Thyroid gland (tissue), 4 donors: ENCODE data around the gene LDLRAD3. TPM values are rescaled to one million over a fixed set of nuclear protein-coding genes. Genes with fewer than 3 reads are reported as not detected.
A peak's percentile ranks its signal among the peaks of the same experiment; 100 is the strongest.

Experiments
- DNase-seq, 2 donors: peaks; one replicate each; pipeline ENCODE4 v3.0.0-alpha.2; 2019
- H3K27ac ChIP-seq, 3 donors: fragments of 200-600 bp; sonication (generic); 1 replicate in 2 of 3; 2 replicates in 1 of 3; pipeline ENCODE4 v1.5.1; 2016 to 2019; ENCODE audit warnings: mild to moderate bottlenecking in 1 of 3, moderate library complexity in 1 of 3
- H3K27me3 ChIP-seq: fragments of 200-600 bp; sonication (generic); one replicate; pipeline ENCODE4 v1.5.1; 2019
- H3K36me3 ChIP-seq, 2 donors: fragments of 200-600 bp; sonication (generic); one replicate each; pipeline ENCODE4 v1.5.1; 2016 to 2019
- H3K4me1 ChIP-seq, 2 donors: fragments of 200-600 bp; sonication (generic); one replicate each; pipeline ENCODE4 v1.5.1; 2017 to 2019
- H3K4me3 ChIP-seq, 3 donors: fragments of 200-600 bp; sonication (generic); replicated peaks in 1 of 3; 1 replicate in 2 of 3; 2 replicates in 1 of 3; pipeline ENCODE4 v1.5.1; 2016; ENCODE audit warnings: mild to moderate bottlenecking in 1 of 3
- H3K9me3 ChIP-seq: fragments of 200-600 bp; sonication (generic); one replicate; pipeline ENCODE4 v1.5.1; 2017
- POLR2A ChIP-seq, 2 donors: fragments of 450-650 bp; IDR thresholded peaks; one replicate each; pipeline ENCODE4 v1.6.1; 2017; ENCODE audit warnings: antibody characterized with exemption in 2 of 2, mild to moderate bottlenecking in 2 of 2, moderate library complexity in 1 of 2
- whole genome bisulfite sequencing, 2 donors: methylation state at CpG; one replicate each; pipeline ENCODE4 v1.1.5; 2017; 5-methylcytosine and 5-hydroxymethylcytosine counted together
- intact Hi-C: fragments of 100-400 bp; cut with DNase I; formaldehyde crosslinking; loops from one replicate; pipeline ENCODE4 v1.15.1; 2023
- total RNA-seq, 4 donors: library from RNA; depleted of rRNA; stranded (reverse); fragments of >200 nt; gene quantifications; one replicate each; pipeline ENCODE4 v1.2.3, GENCODE V29; 2016
- TF ChIP-seq, protein P1 (sequence below), 6 experiments: fragments of 200-600 bp in 3 of 6; fragments of 450-650 bp in 3 of 6; sonication (generic) in 3 of 6; IDR thresholded peaks; one replicate each; pipeline ENCODE4 v1.5.1; 2016 to 2019; ENCODE audit warnings: antibody characterized with exemption in 6 of 6, mild to moderate bottlenecking in 2 of 6, inconsistent platforms in 1 of 6, moderate library complexity in 1 of 6

The LDLRAD3 gene
- 1 to 10 TPM; 3.6 to 9.3 (median 6.2) TPM for total RNA-seq

DNA sequence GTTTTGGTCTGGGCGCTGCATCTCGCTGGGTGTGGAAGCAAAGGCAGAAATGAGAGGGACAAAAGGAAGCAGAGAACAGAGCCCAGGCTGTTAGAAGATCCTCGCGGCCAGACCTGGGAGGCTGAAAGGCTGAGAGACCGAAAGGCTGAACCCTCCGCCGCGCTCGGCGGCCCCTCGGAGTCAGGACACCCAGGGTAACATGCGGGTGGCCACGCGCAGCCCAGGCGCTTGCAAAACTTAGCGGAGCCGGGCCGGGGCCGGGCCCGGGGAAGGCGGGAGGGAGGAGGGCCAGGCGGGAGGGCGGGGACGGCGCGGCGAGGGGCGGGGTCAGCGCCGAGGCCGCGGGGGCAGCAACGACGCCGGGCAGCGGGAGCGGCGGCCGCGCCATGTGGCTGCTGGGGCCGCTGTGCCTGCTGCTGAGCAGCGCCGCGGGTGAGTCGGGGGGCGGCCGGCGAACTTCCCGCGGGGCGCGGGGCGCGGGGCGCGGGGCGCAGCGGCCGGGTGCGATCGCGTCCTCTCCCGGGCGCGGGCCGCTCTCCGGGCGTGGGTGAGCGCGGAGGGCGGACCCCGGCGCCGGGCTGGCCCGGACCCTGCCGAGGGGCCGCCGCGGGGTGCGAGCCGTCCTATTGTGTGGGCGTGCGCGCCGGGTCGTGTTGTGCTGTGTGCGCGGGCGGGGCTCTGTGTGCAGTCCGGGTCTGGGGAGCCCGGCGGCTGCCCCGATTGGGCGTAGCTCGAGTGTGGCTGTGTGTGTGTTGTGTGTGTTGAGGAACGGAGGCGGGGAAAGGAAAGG lies at the start of gene LDLRAD3:
Gene LDLRAD3 (plus strand): TSS at position 350 of the 790 bp plus-strand sequence. CDS start 37 bp downstream, at position 387.
- peak within 1 kb of the TSS; percentile 34 to 51 (median 50) for H3K4me3 ChIP-seq
- DNase-seq, result peak; percentile 64 to 77
- H3K27me3 ChIP-seq, result no peaks in the 10 kb centered on the region
- H3K36me3 ChIP-seq, result no peaks in the 10 kb centered on the region
- H3K27ac ChIP-seq, result peak within 1 kb of the TSS in 2 of 3 donors; percentile 12 to 46
- WGBS, 2 donors, result 1 to 2% methylated on average over 26 to 39 of the region's 97 CpGs
- intact Hi-C loops, result no loop called here
- H3K4me1 ChIP-seq, result peaks cover 3 to 9% of the 10 kb centered on the region in 2 donors
- H3K9me3 ChIP-seq, result no peaks in the 10 kb centered on the region
- TF ChIP-seq, protein P1, sequence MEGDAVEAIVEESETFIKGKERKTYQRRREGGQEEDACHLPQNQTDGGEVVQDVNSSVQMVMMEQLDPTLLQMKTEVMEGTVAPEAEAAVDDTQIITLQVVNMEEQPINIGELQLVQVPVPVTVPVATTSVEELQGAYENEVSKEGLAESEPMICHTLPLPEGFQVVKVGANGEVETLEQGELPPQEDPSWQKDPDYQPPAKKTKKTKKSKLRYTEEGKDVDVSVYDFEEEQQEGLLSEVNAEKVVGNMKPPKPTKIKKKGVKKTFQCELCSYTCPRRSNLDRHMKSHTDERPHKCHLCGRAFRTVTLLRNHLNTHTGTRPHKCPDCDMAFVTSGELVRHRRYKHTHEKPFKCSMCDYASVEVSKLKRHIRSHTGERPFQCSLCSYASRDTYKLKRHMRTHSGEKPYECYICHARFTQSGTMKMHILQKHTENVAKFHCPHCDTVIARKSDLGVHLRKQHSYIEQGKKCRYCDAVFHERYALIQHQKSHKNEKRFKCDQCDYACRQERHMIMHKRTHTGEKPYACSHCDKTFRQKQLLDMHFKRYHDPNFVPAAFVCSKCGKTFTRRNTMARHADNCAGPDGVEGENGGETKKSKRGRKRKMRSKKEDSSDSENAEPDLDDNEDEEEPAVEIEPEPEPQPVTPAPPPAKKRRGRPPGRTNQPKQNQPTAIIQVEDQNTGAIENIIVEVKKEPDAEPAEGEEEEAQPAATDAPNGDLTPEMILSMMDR (IDR thresholded peaks at IDR 0.05), result no peak
- no peak for TF ChIP-seq POLR2A (IDR thresholded peaks at IDR 0.05)

DNA sequence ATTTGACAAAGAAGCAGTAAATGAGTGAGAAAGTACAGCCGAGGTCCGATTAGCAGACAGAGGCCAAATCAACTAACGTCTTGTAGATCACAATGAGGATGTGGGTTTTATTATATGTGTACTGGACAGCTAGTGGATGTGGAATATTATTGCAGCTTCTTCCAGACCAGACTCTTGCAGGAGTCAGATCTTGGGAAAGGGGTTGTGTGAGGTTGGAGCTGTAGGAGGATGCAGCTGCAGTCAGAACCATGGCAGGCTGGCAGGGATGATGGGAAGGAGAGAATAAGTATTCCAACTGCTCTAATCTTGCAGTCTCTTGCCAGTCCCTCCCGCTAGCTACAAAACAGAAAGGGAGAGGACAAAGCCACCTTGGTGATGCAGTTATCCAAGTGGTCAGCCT lies 46.8 kb upstream of the LDLRAD3 start:
- intact Hi-C loops, result no loop called here
- H3K9me3 ChIP-seq, result no peaks in the 10 kb centered on the region
- H3K27me3 ChIP-seq, result no peaks in the 10 kb centered on the region
- TF ChIP-seq POLR2A (IDR thresholded peaks at IDR 0.05), result no peak
- TF ChIP-seq, protein P1 (IDR thresholded peaks at IDR 0.05), result no peak
- no peak overlapping the region for H3K27ac ChIP-seq
- 80 to 85% methylated on average over 4 of the region's 4 CpGs for WGBS, 2 donors
- no peak overlapping the region for H3K4me3 ChIP-seq
- DNase-seq, result no peak
- H3K36me3 ChIP-seq, result no peaks in the 10 kb centered on the region
- H3K4me1 ChIP-seq, result no peaks in the 10 kb centered on the region

GRCh38 chr11:35902961-35903360 lies 40.9 kb upstream of the LDLRAD3 start:
- no peak for DNase-seq
- no peaks in the 10 kb centered on the region for H3K27me3 ChIP-seq
- intact Hi-C loops, result no loop called here
- no peak overlapping the region for H3K27ac ChIP-seq
- H3K36me3 ChIP-seq, result no peaks in the 10 kb centered on the region
- H3K4me3 ChIP-seq, result no peak overlapping the region
- H3K9me3 ChIP-seq, result no peaks in the 10 kb centered on the region
- H3K4me1 ChIP-seq, result no peaks in the 10 kb centered on the region
- TF ChIP-seq POLR2A (IDR thresholded peaks at IDR 0.05), result no peak
- TF ChIP-seq, protein P1 (IDR thresholded peaks at IDR 0.05), result no peak

DNA sequence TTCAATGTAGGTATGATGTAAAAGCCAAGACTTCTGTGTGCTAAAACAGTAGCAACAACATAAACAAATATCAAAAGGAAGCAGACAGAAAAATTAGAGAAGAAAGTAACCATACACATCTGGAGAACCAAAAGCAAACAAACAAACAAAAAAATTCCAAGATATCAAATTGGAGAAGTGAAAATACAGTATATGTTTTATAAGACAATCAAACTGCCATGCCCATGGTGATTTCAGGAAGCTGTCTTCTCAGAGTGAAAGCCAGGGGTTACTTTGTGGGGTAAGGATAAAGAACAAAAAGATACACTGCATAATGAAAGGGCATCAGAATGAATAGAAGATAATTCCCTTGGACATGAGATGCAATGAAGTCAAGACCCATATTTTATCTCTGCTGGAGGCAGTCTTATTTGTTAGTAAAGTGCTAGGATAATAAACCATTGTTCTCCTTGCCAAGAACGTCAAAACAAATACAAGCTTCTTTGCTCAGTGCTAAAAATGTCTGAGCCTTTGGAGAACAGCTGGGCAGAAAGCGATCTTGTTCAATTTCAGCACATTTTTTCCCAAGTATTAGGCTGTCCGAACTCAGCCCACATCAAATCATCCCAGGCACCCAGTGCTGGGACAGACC lies 38.1 kb upstream of the LDLRAD3 start:
- DNase-seq, result no peak
- WGBS, 2 donors, result 38 to 46% methylated on average over 3 of the region's 3 CpGs
- Histone ChIP-seq H3K4me3 (no peak overlapping the region), H3K36me3 (no peaks in the 10 kb centered on the region), H3K9me3 (no peaks in the 10 kb centered on the region), H3K27ac (no peak overlapping the region), H3K4me1 (no peaks in the 10 kb centered on the region), H3K27me3 (no peaks in the 10 kb centered on the region)
- TF ChIP-seq POLR2A (IDR thresholded peaks at IDR 0.05), result no peak
- TF ChIP-seq, protein P1 (IDR thresholded peaks at IDR 0.05), result no peak
- intact Hi-C loops, result no loop called here

DNA sequence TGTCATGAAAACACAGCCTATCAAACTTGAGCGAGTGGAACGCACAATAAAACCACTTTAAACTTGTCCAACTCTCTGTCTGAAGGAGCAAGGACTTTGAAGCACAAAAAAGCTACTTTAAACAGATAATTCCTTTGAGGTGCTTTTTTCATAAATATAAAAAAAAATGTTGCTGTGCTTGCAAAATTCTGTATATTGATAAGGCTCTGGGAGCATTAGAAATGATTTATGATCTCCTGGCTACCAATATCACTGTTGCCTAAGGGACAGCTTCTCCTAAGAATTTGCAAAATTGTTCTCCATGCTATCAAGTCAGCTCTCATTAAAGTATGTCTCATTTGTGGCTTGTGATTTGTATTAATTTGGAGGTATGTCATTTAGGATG lies 37.6 kb upstream of the LDLRAD3 start:
- DNase-seq, result no peak
- H3K27ac ChIP-seq, result no peak overlapping the region
- intact Hi-C loops, result no loop called here
- 35 to 50% methylated on average over 2 of the region's 2 CpGs for WGBS, 2 donors
- H3K4me3 ChIP-seq, result no peak overlapping the region
- H3K36me3 ChIP-seq, result no peaks in the 10 kb centered on the region
- H3K4me1 ChIP-seq, result no peaks in the 10 kb centered on the region
- no peaks in the 10 kb centered on the region for H3K9me3 ChIP-seq
- H3K27me3 ChIP-seq, result no peaks in the 10 kb centered on the region
- TF ChIP-seq, protein P1 (IDR thresholded peaks at IDR 0.05), result no peak
- no peak for TF ChIP-seq POLR2A (IDR thresholded peaks at IDR 0.05)
